IMR-90 (cell line): ENCODE results near the gene POU2AF2. TPM values are rescaled to one million over a fixed set of nuclear protein-coding genes. Genes with fewer than 3 reads are reported as not detected.

Experiments
- ATAC-seq: fragments of 200-7000 bp; cut with Tn5 transposase; 2 replicates; pipeline ENCODE4 v1.9.1; 2020; ENCODE audit warnings: low read depth, mild to moderate bottlenecking, moderate library complexity
- BruUV-seq: library from RNA; stranded (reverse); fragments of 400-500 nt; replicated peaks from 2 replicates; lab custom pipeline; 2021; lab: Mats Ljungman, UMichigan
- CTCF ChIA-PET: fragments of 300-600 bp; formaldehyde crosslinking; extraction: SDS; loops from one replicate; lab custom pipeline; 2021; ENCODE audit warnings: antibody characterized with exemption; lab: Yijun Ruan, JAX
- POLR2A ChIA-PET: fragments of 300-600 bp; sonication (Branson Sonifier 250); formaldehyde crosslinking; loops from one replicate; lab custom pipeline; 2022; ENCODE audit warnings: antibody characterized with exemption; ENCODE audit not compliant: unreplicated experiment; lab: Charles Lee
- DNase-seq: peaks from one replicate; pipeline ENCODE4 v3.0.0; 2013
- H2AFZ ChIP-seq: replicated peaks from 2 replicates; pipeline ENCODE3; 2013; ENCODE audit warnings: low read length, mild to moderate bottlenecking; ENCODE audit not compliant: poor library complexity
- H2AK5ac ChIP-seq: 2 replicates; pipeline ENCODE4 v1.6.1; 2013; ENCODE audit warnings: low read depth, low read length, inconsistent platforms
- H2AK9ac ChIP-seq: replicated peaks from 2 replicates; pipeline ENCODE3; 2013; ENCODE audit warnings: mild to moderate bottlenecking, low read depth, low read length, moderate library complexity; ENCODE audit not compliant: poor library complexity
- H2BK120ac ChIP-seq: 2 replicates; pipeline ENCODE4 v1.6.1; 2013; ENCODE audit warnings: low read depth, low read length, inconsistent platforms
- H2BK15ac ChIP-seq: 3 replicates; pipeline ENCODE4 v1.6.1; 2013; ENCODE audit warnings: low read depth, low read length, inconsistent platforms
- H2BK20ac ChIP-seq: 2 replicates; pipeline ENCODE4 v1.6.1; 2013; ENCODE audit warnings: low read depth, mild to moderate bottlenecking, inconsistent platforms, low read length, moderate library complexity
- H2BK5ac ChIP-seq: 2 replicates; pipeline ENCODE4 v1.6.1; 2013; ENCODE audit warnings: mild to moderate bottlenecking, low read depth, low read length, inconsistent platforms; ENCODE audit not compliant: poor library complexity, severe bottlenecking
- H3K14ac ChIP-seq: replicated peaks from 2 replicates; pipeline ENCODE4 v1.6.1; 2013; ENCODE audit warnings: low read depth, low read length, inconsistent platforms
- H3K18ac ChIP-seq: 2 replicates; pipeline ENCODE4 v1.6.1; 2013; ENCODE audit warnings: low read depth, low read length, control low read depth
- H3K23ac ChIP-seq: 2 replicates; pipeline ENCODE4 v1.6.1; 2013; ENCODE audit warnings: low read depth, low read length, inconsistent platforms
- H3K27ac ChIP-seq: 2 replicates; pipeline ENCODE4 v1.5.1; 2013; ENCODE audit warnings: mild to moderate bottlenecking, control low read depth, low read length; ENCODE audit not compliant: insufficient read depth
- H3K27me3 ChIP-seq: 2 replicates; pipeline ENCODE4 v1.6.1; 2013; ENCODE audit warnings: low read length; ENCODE audit not compliant: control insufficient read depth, insufficient read depth
- H3K36me3 ChIP-seq: 2 replicates; pipeline ENCODE4 v1.6.1; 2013; ENCODE audit warnings: low read length, mixed read lengths; ENCODE audit not compliant: control insufficient read depth, insufficient read depth
- H3K4ac ChIP-seq: 2 replicates; pipeline ENCODE4 v1.6.1; 2013; ENCODE audit warnings: low read depth, low read length, inconsistent platforms
- H3K4me1 ChIP-seq: 2 replicates; pipeline ENCODE4 v1.6.1; 2013; ENCODE audit warnings: low read length, mixed read lengths; ENCODE audit not compliant: control insufficient read depth, insufficient read depth
- H3K4me2 ChIP-seq: 2 replicates; pipeline ENCODE4 v1.6.1; 2013; ENCODE audit warnings: low read depth, mild to moderate bottlenecking, control low read depth, low read length, moderate library complexity
- H3K4me3 ChIP-seq: 2 replicates; pipeline ENCODE4 v1.5.1; 2013; ENCODE audit warnings: low read depth, mild to moderate bottlenecking, control low read depth, low read length, moderate library complexity; ENCODE audit not compliant: insufficient read depth
- H3K56ac ChIP-seq: 2 replicates; pipeline ENCODE4 v1.6.1; 2013; ENCODE audit warnings: low read length, inconsistent platforms; ENCODE audit not compliant: insufficient read depth; ENCODE audit errors: extremely low read depth
- H3K79me1 ChIP-seq, 2 experiments: 2 replicates each; pipeline ENCODE4 v1.6.1; 2013; ENCODE audit warnings: low read length in 2 of 2, inconsistent platforms in 1 of 2, low read depth in 1 of 2
- H3K9ac ChIP-seq: 2 replicates; pipeline ENCODE4 v1.6.1; 2013; ENCODE audit warnings: low read depth, low read length, control low read depth
- H3K9me1 ChIP-seq: 2 replicates; pipeline ENCODE4 v1.6.1; 2013; ENCODE audit warnings: low read length, inconsistent platforms; ENCODE audit not compliant: insufficient read depth
- H3K9me3 ChIP-seq: 2 replicates; pipeline ENCODE4 v1.6.1; 2013; ENCODE audit warnings: low read length; ENCODE audit not compliant: control insufficient read depth, insufficient read depth
- H4K20me1 ChIP-seq: 2 replicates; pipeline ENCODE4 v1.6.1; 2013; ENCODE audit warnings: low read length, inconsistent platforms; ENCODE audit not compliant: insufficient read depth
- H4K5ac ChIP-seq: 2 replicates; pipeline ENCODE4 v1.6.1; 2013; ENCODE audit warnings: mild to moderate bottlenecking, low read depth, low read length, control low read depth
- H4K8ac ChIP-seq, 2 experiments: 2 replicates each; pipeline ENCODE4 v1.6.1; 2013; ENCODE audit warnings: low read depth in 2 of 2, low read length in 2 of 2, control low read depth in 1 of 2, inconsistent platforms in 1 of 2
- H4K91ac ChIP-seq: 2 replicates; pipeline ENCODE4 v1.6.1; 2013; ENCODE audit warnings: low read depth, low read length, inconsistent platforms; ENCODE audit not compliant: insufficient read depth
- BHLHE40 ChIP-seq: fragments of 150-350 bp; IDR thresholded peaks from 2 replicates; pipeline ENCODE4 v1.6.1; 2016; ENCODE audit warnings: mild to moderate bottlenecking, low read depth, low read length
- CEBPB ChIP-seq: IDR thresholded peaks from 2 replicates; pipeline ENCODE4 v1.6.1; 2012; ENCODE audit warnings: low read depth, low read length, improper control_type of control experiment
- CHD1 ChIP-seq: IDR thresholded peaks from 2 replicates; pipeline ENCODE4 v1.6.1; 2012; ENCODE audit warnings: low read depth, low read length, improper control_type of control experiment
- ELK1 ChIP-seq: fragments of 150-350 bp; IDR thresholded peaks from 2 replicates; pipeline ENCODE4 v1.6.1; 2016; ENCODE audit warnings: low read depth, mild to moderate bottlenecking, low read length, moderate library complexity, borderline replicate concordance
- FOS ChIP-seq: fragments of 150-350 bp; IDR thresholded peaks from 2 replicates; pipeline ENCODE4 v1.6.1; 2016; ENCODE audit warnings: low read depth, low read length
- MAFK ChIP-seq: IDR thresholded peaks from 2 replicates; pipeline ENCODE4 v1.6.1; 2012; ENCODE audit warnings: low read depth, low read length, improper control_type of control experiment
- MAZ ChIP-seq: IDR thresholded peaks from 2 replicates; pipeline ENCODE4 v1.6.1; 2012; ENCODE audit warnings: low read depth, mild to moderate bottlenecking, low read length, improper control_type of control experiment, moderate library complexity, borderline replicate concordance
- MXI1 ChIP-seq: IDR thresholded peaks from 2 replicates; pipeline ENCODE4 v1.6.1; 2012; ENCODE audit warnings: low read depth, mild to moderate bottlenecking, low read length, moderate library complexity, borderline replicate concordance
- POLR2A ChIP-seq: IDR thresholded peaks from 2 replicates; pipeline ENCODE4 v1.6.1; 2012; ENCODE audit warnings: mild to moderate bottlenecking, low read depth, low read length
- RAD21 ChIP-seq: IDR thresholded peaks from 2 replicates; pipeline ENCODE4 v1.6.1; 2012; ENCODE audit warnings: low read length, improper control_type of control experiment
- RCOR1 ChIP-seq: IDR thresholded peaks from 2 replicates; pipeline ENCODE4 v1.6.1; 2012; ENCODE audit warnings: mild to moderate bottlenecking, low read length, improper control_type of control experiment; ENCODE audit not compliant: insufficient replicate concordance
- RFX5 ChIP-seq: IDR thresholded peaks from 2 replicates; pipeline ENCODE4 v1.8.0; 2012; ENCODE audit warnings: low read depth, mild to moderate bottlenecking, low read length, moderate library complexity
- SMC3 ChIP-seq: fragments of 150-350 bp; IDR thresholded peaks from 2 replicates; pipeline ENCODE4 v1.6.1; 2016; ENCODE audit warnings: low read depth, mild to moderate bottlenecking, antibody characterized with exemption, low read length, moderate library complexity
- WGBS, 2 experiments: methylation state at CpG; one replicate each; pipeline versions ENCODE4 v1.1.5 to v1.1.7; 2013; ENCODE audit warnings: missing lambda C conversion rate in 2 of 2; ENCODE audit not compliant: insufficient read length in 1 of 2; ENCODE audit errors: extremely low coverage in 2 of 2; 5-methylcytosine and 5-hydroxymethylcytosine counted together
- dilution Hi-C: fragments of 300-500 bp; cut with HindIII; formaldehyde crosslinking; loops from one replicate; pipeline ENCODE4 v1.14.3; 2018; ENCODE audit warnings: low sequenced_read_pairs; ENCODE audit not compliant: unreplicated experiment
- in situ Hi-C: fragments of 300-500 bp; cut with MboI; formaldehyde crosslinking; loops from 3 replicates; pipeline ENCODE4 v1.14.3; 2019; ENCODE audit warnings: low sequenced_read_pairs, inconsistent platforms, mixed read lengths
- intact Hi-C: fragments of 100-400 bp; cut with micrococcal nuclease; formaldehyde crosslinking; loops from 2 replicates; pipeline ENCODE4 v1.10.0; 2022
- polyA plus RNA-seq, 3 experiments: library from polyadenylated mRNA; depleted of rRNA; stranded (reverse); fragments of >200 nt; gene quantifications; 2 replicates each; pipeline ENCODE4 v1.2.3, GENCODE V29; 2012; ENCODE audit warnings: low replicate concordance in 1 of 3
- total RNA-seq: library from RNA; depleted of rRNA; stranded (reverse); fragments of >200 nt; gene quantifications from 2 replicates; pipeline ENCODE4 v1.2.3, GENCODE V29; 2012
- TF ChIP-seq, protein P1 (sequence below): conservative IDR thresholded peaks from 2 replicates; pipeline ENCODE4 v1.5.1; 2012; ENCODE audit warnings: mild to moderate bottlenecking, low read depth, low read length, improper control_type of control experiment
- TF ChIP-seq, protein P2 (sequence below): fragments of 150-350 bp; IDR thresholded peaks from 2 replicates; pipeline ENCODE4 v1.6.1; 2017; ENCODE audit warnings: mild to moderate bottlenecking, antibody characterized with exemption, low read length, low read depth

The POU2AF2 gene
- total and polyA plus RNA-seq, 2 of the 4 experiments (the other 2 are of a cell fraction) = not detected

- no peaks in the 10 kb centered on the region for H3K4me1 ChIP-seq
- no peaks in the 10 kb centered on the region for H3K9me1 ChIP-seq
- H3K27ac ChIP-seq = no peak overlapping the region
- no peak overlapping the region for H4K5ac ChIP-seq
- no peak overlapping the region for H2AK9ac ChIP-seq
- H3K4me3 ChIP-seq = no peak overlapping the region
- ChIA-PET CTCF (no interaction called here), POLR2A (no interaction called here)
- no peak overlapping the region for H3K18ac ChIP-seq
- no peak overlapping the region for H3K23ac ChIP-seq
- no TSS peak for BruUV-seq
- H2AFZ ChIP-seq = no peak overlapping the region
- H4K91ac ChIP-seq = no peak overlapping the region
- no peak overlapping the region for H2BK15ac ChIP-seq
- no peak overlapping the region for H2AK5ac ChIP-seq
- H2BK120ac ChIP-seq = no peak overlapping the region
- in situ Hi-C loops (no loop called here), intact Hi-C loops (no loop called here), dilution Hi-C loops (no loop called here)
- H3K9me3 ChIP-seq = no peaks in the 10 kb centered on the region
- H4K8ac ChIP-seq = no peak overlapping the region
- no peaks in the 10 kb centered on the region for H4K20me1 ChIP-seq
- H3K27me3 ChIP-seq = peaks cover 21% of the 10 kb centered on the region
- no peaks in the 10 kb centered on the region for H3K79me1 ChIP-seq
- ATAC-seq (no peak), DNase-seq (no peak)
- no peak overlapping the region for H3K9ac ChIP-seq
- no peak overlapping the region for H3K56ac ChIP-seq
- TF ChIP-seq, protein P1, sequence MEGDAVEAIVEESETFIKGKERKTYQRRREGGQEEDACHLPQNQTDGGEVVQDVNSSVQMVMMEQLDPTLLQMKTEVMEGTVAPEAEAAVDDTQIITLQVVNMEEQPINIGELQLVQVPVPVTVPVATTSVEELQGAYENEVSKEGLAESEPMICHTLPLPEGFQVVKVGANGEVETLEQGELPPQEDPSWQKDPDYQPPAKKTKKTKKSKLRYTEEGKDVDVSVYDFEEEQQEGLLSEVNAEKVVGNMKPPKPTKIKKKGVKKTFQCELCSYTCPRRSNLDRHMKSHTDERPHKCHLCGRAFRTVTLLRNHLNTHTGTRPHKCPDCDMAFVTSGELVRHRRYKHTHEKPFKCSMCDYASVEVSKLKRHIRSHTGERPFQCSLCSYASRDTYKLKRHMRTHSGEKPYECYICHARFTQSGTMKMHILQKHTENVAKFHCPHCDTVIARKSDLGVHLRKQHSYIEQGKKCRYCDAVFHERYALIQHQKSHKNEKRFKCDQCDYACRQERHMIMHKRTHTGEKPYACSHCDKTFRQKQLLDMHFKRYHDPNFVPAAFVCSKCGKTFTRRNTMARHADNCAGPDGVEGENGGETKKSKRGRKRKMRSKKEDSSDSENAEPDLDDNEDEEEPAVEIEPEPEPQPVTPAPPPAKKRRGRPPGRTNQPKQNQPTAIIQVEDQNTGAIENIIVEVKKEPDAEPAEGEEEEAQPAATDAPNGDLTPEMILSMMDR = no peak
- no peak for TF ChIP-seq MAFK
- no peak for TF ChIP-seq RCOR1
- no peak for TF ChIP-seq ELK1
- TF ChIP-seq, protein P2, sequence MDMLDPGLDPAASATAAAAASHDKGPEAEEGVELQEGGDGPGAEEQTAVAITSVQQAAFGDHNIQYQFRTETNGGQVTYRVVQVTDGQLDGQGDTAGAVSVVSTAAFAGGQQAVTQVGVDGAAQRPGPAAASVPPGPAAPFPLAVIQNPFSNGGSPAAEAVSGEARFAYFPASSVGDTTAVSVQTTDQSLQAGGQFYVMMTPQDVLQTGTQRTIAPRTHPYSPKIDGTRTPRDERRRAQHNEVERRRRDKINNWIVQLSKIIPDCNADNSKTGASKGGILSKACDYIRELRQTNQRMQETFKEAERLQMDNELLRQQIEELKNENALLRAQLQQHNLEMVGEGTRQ = no peak
- no peak for TF ChIP-seq CHD1
- TF ChIP-seq FOS = no peak
- no peak for TF ChIP-seq POLR2A
- TF ChIP-seq BHLHE40 = no peak
- TF ChIP-seq SMC3 = no peak
- no peak for TF ChIP-seq RFX5
- TF ChIP-seq MXI1 = no peak
- no peak for TF ChIP-seq MAZ
- no peak for TF ChIP-seq RAD21
- TF ChIP-seq CEBPB = no peak
- no peaks in the 10 kb centered on the region for H3K36me3 ChIP-seq
- H3K14ac ChIP-seq = no peak overlapping the region
- no peak overlapping the region for H3K4ac ChIP-seq
- no CpG with 5 or more reads among the region's 3 CpGs for WGBS, 2 experiments
- H3K4me2 ChIP-seq = no peak overlapping the region
- H2BK5ac ChIP-seq = no peak overlapping the region
- H2BK20ac ChIP-seq = no peak overlapping the region
These were observed 26.9 kb downstream of the POU2AF2 start for GRCh38 chr11:111272420-111272819.
